IMR-90 (cell line): ENCODE results near the gene MYOCD. TPM values are rescaled to one million over a fixed set of nuclear protein-coding genes. Genes with fewer than 3 reads are reported as not detected.

Experiments used
- ATAC-seq: fragments of 200-7000 bp; cut with Tn5 transposase; 2 replicates; pipeline ENCODE4 v1.9.1; 2020; ENCODE audit warnings: low read depth, mild to moderate bottlenecking, moderate library complexity
- BruUV-seq: library from RNA; stranded (reverse); fragments of 400-500 nt; replicated peaks from 2 replicates; lab custom pipeline; 2021; lab: Mats Ljungman, UMichigan
- CTCF ChIA-PET: fragments of 300-600 bp; formaldehyde crosslinking; extraction: SDS; loops from one replicate; lab custom pipeline; 2021; ENCODE audit warnings: antibody characterized with exemption; lab: Yijun Ruan, JAX
- POLR2A ChIA-PET: fragments of 300-600 bp; sonication (Branson Sonifier 250); formaldehyde crosslinking; loops from one replicate; lab custom pipeline; 2022; ENCODE audit warnings: antibody characterized with exemption; ENCODE audit not compliant: unreplicated experiment; lab: Charles Lee
- DNase-seq: peaks from one replicate; pipeline ENCODE4 v3.0.0; 2013
- H2AFZ ChIP-seq: replicated peaks from 2 replicates; pipeline ENCODE3; 2013; ENCODE audit warnings: low read length, mild to moderate bottlenecking; ENCODE audit not compliant: poor library complexity
- H2AK5ac ChIP-seq: 2 replicates; pipeline ENCODE4 v1.6.1; 2013; ENCODE audit warnings: low read depth, low read length, inconsistent platforms
- H2AK9ac ChIP-seq: replicated peaks from 2 replicates; pipeline ENCODE3; 2013; ENCODE audit warnings: mild to moderate bottlenecking, low read depth, low read length, moderate library complexity; ENCODE audit not compliant: poor library complexity
- H2BK120ac ChIP-seq: 2 replicates; pipeline ENCODE4 v1.6.1; 2013; ENCODE audit warnings: low read depth, low read length, inconsistent platforms
- H2BK15ac ChIP-seq: 3 replicates; pipeline ENCODE4 v1.6.1; 2013; ENCODE audit warnings: low read depth, low read length, inconsistent platforms
- H2BK20ac ChIP-seq: 2 replicates; pipeline ENCODE4 v1.6.1; 2013; ENCODE audit warnings: low read depth, mild to moderate bottlenecking, inconsistent platforms, low read length, moderate library complexity
- H2BK5ac ChIP-seq: 2 replicates; pipeline ENCODE4 v1.6.1; 2013; ENCODE audit warnings: mild to moderate bottlenecking, low read depth, low read length, inconsistent platforms; ENCODE audit not compliant: poor library complexity, severe bottlenecking
- H3K14ac ChIP-seq: replicated peaks from 2 replicates; pipeline ENCODE4 v1.6.1; 2013; ENCODE audit warnings: low read depth, low read length, inconsistent platforms
- H3K18ac ChIP-seq: 2 replicates; pipeline ENCODE4 v1.6.1; 2013; ENCODE audit warnings: low read depth, low read length, control low read depth
- H3K23ac ChIP-seq: 2 replicates; pipeline ENCODE4 v1.6.1; 2013; ENCODE audit warnings: low read depth, low read length, inconsistent platforms
- H3K27ac ChIP-seq: 2 replicates; pipeline ENCODE4 v1.5.1; 2013; ENCODE audit warnings: mild to moderate bottlenecking, control low read depth, low read length; ENCODE audit not compliant: insufficient read depth
- H3K27me3 ChIP-seq: 2 replicates; pipeline ENCODE4 v1.6.1; 2013; ENCODE audit warnings: low read length; ENCODE audit not compliant: control insufficient read depth, insufficient read depth
- H3K36me3 ChIP-seq: 2 replicates; pipeline ENCODE4 v1.6.1; 2013; ENCODE audit warnings: low read length, mixed read lengths; ENCODE audit not compliant: control insufficient read depth, insufficient read depth
- H3K4ac ChIP-seq: 2 replicates; pipeline ENCODE4 v1.6.1; 2013; ENCODE audit warnings: low read depth, low read length, inconsistent platforms
- H3K4me1 ChIP-seq: 2 replicates; pipeline ENCODE4 v1.6.1; 2013; ENCODE audit warnings: low read length, mixed read lengths; ENCODE audit not compliant: control insufficient read depth, insufficient read depth
- H3K4me2 ChIP-seq: 2 replicates; pipeline ENCODE4 v1.6.1; 2013; ENCODE audit warnings: low read depth, mild to moderate bottlenecking, control low read depth, low read length, moderate library complexity
- H3K4me3 ChIP-seq: 2 replicates; pipeline ENCODE4 v1.5.1; 2013; ENCODE audit warnings: low read depth, mild to moderate bottlenecking, control low read depth, low read length, moderate library complexity; ENCODE audit not compliant: insufficient read depth
- H3K56ac ChIP-seq: 2 replicates; pipeline ENCODE4 v1.6.1; 2013; ENCODE audit warnings: low read length, inconsistent platforms; ENCODE audit not compliant: insufficient read depth; ENCODE audit errors: extremely low read depth
- H3K79me1 ChIP-seq, 2 experiments: 2 replicates each; pipeline ENCODE4 v1.6.1; 2013; ENCODE audit warnings: low read length in 2 of 2, inconsistent platforms in 1 of 2, low read depth in 1 of 2
- H3K9ac ChIP-seq: 2 replicates; pipeline ENCODE4 v1.6.1; 2013; ENCODE audit warnings: low read depth, low read length, control low read depth
- H3K9me1 ChIP-seq: 2 replicates; pipeline ENCODE4 v1.6.1; 2013; ENCODE audit warnings: low read length, inconsistent platforms; ENCODE audit not compliant: insufficient read depth
- H3K9me3 ChIP-seq: 2 replicates; pipeline ENCODE4 v1.6.1; 2013; ENCODE audit warnings: low read length; ENCODE audit not compliant: control insufficient read depth, insufficient read depth
- H4K20me1 ChIP-seq: 2 replicates; pipeline ENCODE4 v1.6.1; 2013; ENCODE audit warnings: low read length, inconsistent platforms; ENCODE audit not compliant: insufficient read depth
- H4K5ac ChIP-seq: 2 replicates; pipeline ENCODE4 v1.6.1; 2013; ENCODE audit warnings: mild to moderate bottlenecking, low read depth, low read length, control low read depth
- H4K8ac ChIP-seq, 2 experiments: 2 replicates each; pipeline ENCODE4 v1.6.1; 2013; ENCODE audit warnings: low read depth in 2 of 2, low read length in 2 of 2, control low read depth in 1 of 2, inconsistent platforms in 1 of 2
- H4K91ac ChIP-seq: 2 replicates; pipeline ENCODE4 v1.6.1; 2013; ENCODE audit warnings: low read depth, low read length, inconsistent platforms; ENCODE audit not compliant: insufficient read depth
- CEBPB ChIP-seq: IDR thresholded peaks from 2 replicates; pipeline ENCODE4 v1.6.1; 2012; ENCODE audit warnings: low read depth, low read length, improper control_type of control experiment
- POLR2A ChIP-seq: IDR thresholded peaks from 2 replicates; pipeline ENCODE4 v1.6.1; 2012; ENCODE audit warnings: mild to moderate bottlenecking, low read depth, low read length
- dilution Hi-C: fragments of 300-500 bp; cut with HindIII; formaldehyde crosslinking; loops from one replicate; pipeline ENCODE4 v1.14.3; 2018; ENCODE audit warnings: low sequenced_read_pairs; ENCODE audit not compliant: unreplicated experiment
- in situ Hi-C: fragments of 300-500 bp; cut with MboI; formaldehyde crosslinking; loops from 3 replicates; pipeline ENCODE4 v1.14.3; 2019; ENCODE audit warnings: low sequenced_read_pairs, inconsistent platforms, mixed read lengths
- intact Hi-C: fragments of 100-400 bp; cut with micrococcal nuclease; formaldehyde crosslinking; loops from 2 replicates; pipeline ENCODE4 v1.10.0; 2022
- polyA plus RNA-seq, 3 experiments: library from polyadenylated mRNA; depleted of rRNA; stranded (reverse); fragments of >200 nt; gene quantifications; 2 replicates each; pipeline ENCODE4 v1.2.3, GENCODE V29; 2012; ENCODE audit warnings: low replicate concordance in 1 of 3
- total RNA-seq: library from RNA; depleted of rRNA; stranded (reverse); fragments of >200 nt; gene quantifications from 2 replicates; pipeline ENCODE4 v1.2.3, GENCODE V29; 2012
- TF ChIP-seq, protein P1 (sequence below): fragments of 150-350 bp; IDR thresholded peaks from 2 replicates; pipeline ENCODE4 v1.6.1; 2016; ENCODE audit warnings: low read depth, mild to moderate bottlenecking, low read length, moderate library complexity, borderline replicate concordance

MYOCD gene
- total and polyA plus RNA-seq, 2 of the 4 experiments (the other 2 are of a cell fraction): 10.6 to 20.1 TPM

DNA sequence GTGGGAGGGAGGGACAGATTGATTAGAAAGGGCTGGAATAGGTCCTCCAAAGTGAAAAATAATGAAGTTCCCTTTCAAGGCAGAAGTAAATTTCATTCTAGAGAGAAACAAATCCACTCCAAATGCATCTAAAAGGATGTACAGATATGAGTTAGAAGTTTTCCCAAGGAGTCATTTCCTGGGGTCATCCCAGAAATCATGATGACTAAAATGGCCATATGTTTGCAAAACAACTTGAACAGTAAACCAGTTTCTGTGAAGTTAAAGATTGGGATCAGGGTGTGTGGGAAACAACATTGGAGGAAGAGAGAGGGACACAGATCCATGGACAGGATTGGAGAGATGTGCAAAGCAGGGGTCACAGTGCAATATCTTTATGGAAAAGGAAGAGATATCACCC, 91.1 kb downstream of the MYOCD start:
- peaks cover 0 to 14% of the 10 kb centered on the region in 2 experiments; a peak in 2 of 4 replicates for H3K79me1 ChIP-seq

More for the DNA sequence above, 91.1 kb downstream of the MYOCD start:
- Histone ChIP-seq H4K20me1 (no peaks in the 10 kb centered on the region), H3K9me3 (no peaks in the 10 kb centered on the region), H4K5ac (no peak overlapping the region), H4K8ac (peak overlapping the region in 1 of 2 experiments; percentile 7; a peak in 1 of 4 replicates), H2AK5ac (peak overlapping the region; percentile 35; the same call in 1 of the 2 replicates), H3K9ac (no peak overlapping the region), H3K14ac (peak overlapping the region; percentile 76), H3K4me3 (no peak overlapping the region), H3K36me3 (peaks cover 36% of the 10 kb centered on the region), H2AK9ac (no peak overlapping the region), H3K4me2 (no peak overlapping the region), H2BK20ac (peak overlapping the region; percentile 69; the same call in 1 of the 2 replicates), H3K18ac (no peak overlapping the region), H3K23ac (peak overlapping the region; percentile 2; the same call in 1 of the 2 replicates), H3K27me3 (no peaks in the 10 kb centered on the region), H3K4me1 (peaks cover 7% of the 10 kb centered on the region), H3K27ac (no peak overlapping the region), H2BK15ac (no peak overlapping the region), H3K56ac (no peak overlapping the region), H2BK5ac (no peak overlapping the region), H3K9me1 (peaks cover 12% of the 10 kb centered on the region), H2BK120ac (peak overlapping the region; percentile 17; the same call in 1 of the 2 replicates), H4K91ac (no peak overlapping the region), H3K4ac (peak overlapping the region; percentile 9; the same call in 1 of the 2 replicates), H2AFZ (no peak overlapping the region)
- DNase-seq: peak; percentile 82
- in situ Hi-C loops: no loop called here
- ChIA-PET POLR2A (no interaction called here), CTCF (no interaction called here)
- dilution Hi-C loops: no loop called here
- no peak for TF ChIP-seq POLR2A
- TF ChIP-seq CEBPB: peak; percentile 27; the same call in 1 of the 2 replicates
- TF ChIP-seq, protein P1, sequence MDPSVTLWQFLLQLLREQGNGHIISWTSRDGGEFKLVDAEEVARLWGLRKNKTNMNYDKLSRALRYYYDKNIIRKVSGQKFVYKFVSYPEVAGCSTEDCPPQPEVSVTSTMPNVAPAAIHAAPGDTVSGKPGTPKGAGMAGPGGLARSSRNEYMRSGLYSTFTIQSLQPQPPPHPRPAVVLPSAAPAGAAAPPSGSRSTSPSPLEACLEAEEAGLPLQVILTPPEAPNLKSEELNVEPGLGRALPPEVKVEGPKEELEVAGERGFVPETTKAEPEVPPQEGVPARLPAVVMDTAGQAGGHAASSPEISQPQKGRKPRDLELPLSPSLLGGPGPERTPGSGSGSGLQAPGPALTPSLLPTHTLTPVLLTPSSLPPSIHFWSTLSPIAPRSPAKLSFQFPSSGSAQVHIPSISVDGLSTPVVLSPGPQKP: no peak
- intact Hi-C loops: no loop called here
- BruUV-seq: no TSS peak
- peak; percentile 35 for ATAC-seq
